NCI-H526 treated with DMSO at 0.1 percent for 48 hours (cell line): Measurements from ENCODE around the gene MEN1.
"Not testable (repeated sequence)": the region's sequence is repeated elsewhere in the genome, so short reads cannot be mapped to it uniquely, and the experiment has no call there.

ENCODE experiments used
- DNase-seq: peaks from one replicate; lab custom pipeline; 2025; lab: John Stamatoyannopoulos, UW

Gene MEN1

GRCh38 chr11:64845776-64846129, 35.4 kb upstream of the MEN1 start:
- DNase-seq = not testable (repeated sequence)

- no peak for DNase-seq
These were observed 34.9 kb upstream of the MEN1 start for GRCh38 chr11:64845129-64845775.

- peak; percentile 87 for DNase-seq
These were observed 34.2 kb upstream of the MEN1 start, which contains the start of gene CDC42BPG for GRCh38 chr11:64844330-64845128. Gene CDC42BPG (minus strand): TSS chr11:64844653. CDS start chr11:64844569, 84 bp downstream.

- peak; percentile 66 for DNase-seq
These were observed 33.5 kb upstream of the MEN1 start for GRCh38 chr11:64843686-64844329.

- no peak for DNase-seq
These were observed 32.7 kb upstream of the MEN1 start for GRCh38 chr11:64842851-64843685.

- no peak for DNase-seq
These were observed 32.0 kb upstream of the MEN1 start for GRCh38 chr11:64842366-64842759.

- no peak for DNase-seq
These were observed 31.4 kb upstream of the MEN1 start for GRCh38 chr11:64841592-64842365.

- no peak for DNase-seq
These were observed 29.8 kb upstream of the MEN1 start for GRCh38 chr11:64839887-64840782.

- DNase-seq = no peak
These were observed 29.0 kb upstream of the MEN1 start for GRCh38 chr11:64839335-64839734.

GRCh38 chr11:64838600-64839334, 28.4 kb upstream of the MEN1 start:
- no peak for DNase-seq

- no peak for DNase-seq
These were observed 27.6 kb upstream of the MEN1 start for GRCh38 chr11:64837887-64838351.

- no peak for DNase-seq
These were observed 26.2 kb upstream of the MEN1 start for GRCh38 chr11:64836448-64837072.

GRCh38 chr11:64835616-64836447, 25.5 kb upstream of the MEN1 start:
- DNase-seq = no peak

GRCh38 chr11:64834723-64835615, 24.6 kb upstream of the MEN1 start:
- no peak for DNase-seq

- no peak for DNase-seq
These were observed 23.8 kb upstream of the MEN1 start for GRCh38 chr11:64834031-64834722.

- no peak for DNase-seq
These were observed 23.2 kb upstream of the MEN1 start for GRCh38 chr11:64833509-64833908.

GRCh38 chr11:64833198-64833502, 22.8 kb upstream of the MEN1 start:
- DNase-seq = no peak
